Measurements from ENCODE around the gene BAIAP2L1.

The BAIAP2L1 gene

GRCh38 chr7:98289333-98289875, 111.5 kb downstream of the BAIAP2L1 start:
- DNase-seq: no peak

GRCh38 chr7:98288064-98288823, 112.6 kb downstream of the BAIAP2L1 start:
- no peak for DNase-seq

- DNase-seq: no peak
Observed at GRCh38 chr7:98287486-98287959, 113.4 kb downstream of the BAIAP2L1 start.

- DNase-seq: no peak
Observed at GRCh38 chr7:98286701-98287485, 114.0 kb downstream of the BAIAP2L1 start.

- no peak for DNase-seq
Observed at GRCh38 chr7:98286093-98286539, 114.8 kb downstream of the BAIAP2L1 start.

GRCh38 chr7:98285157-98286092, 115.5 kb downstream of the BAIAP2L1 start:
- no peak for DNase-seq

- DNase-seq: no peak
Observed at GRCh38 chr7:98284335-98285036, 116.4 kb downstream of the BAIAP2L1 start.

GRCh38 chr7:98283887-98284222, 117.0 kb downstream of the BAIAP2L1 start:
- DNase-seq: no peak

GRCh38 chr7:98283127-98283886, 117.6 kb downstream of the BAIAP2L1 start:
- no peak for DNase-seq

- no peak for DNase-seq
Observed at GRCh38 chr7:98282703-98283102, 118.2 kb downstream of the BAIAP2L1 start.

- peak; percentile 52 for DNase-seq
Observed at GRCh38 chr7:98281757-98282606, 118.9 kb downstream of the BAIAP2L1 start.

- DNase-seq: peak; percentile 98
Observed at GRCh38 chr7:98280791-98281756, 119.8 kb downstream of the BAIAP2L1 start, which contains the start of gene BRI3. Gene BRI3, plus strand, starts transcription at chr7:98281686. Its CDS starts 110 bp downstream, at chr7:98281796.

GRCh38 chr7:98280296-98280695, 120.6 kb downstream of the BAIAP2L1 start:
- DNase-seq: no peak

- DNase-seq: no peak
Observed at GRCh38 chr7:98278936-98279335, 122.0 kb downstream of the BAIAP2L1 start.

GRCh38 chr7:98278408-98278807, 122.5 kb downstream of the BAIAP2L1 start:
- no peak for DNase-seq

- DNase-seq: no peak
Observed at GRCh38 chr7:98276241-98276761, 124.6 kb downstream of the BAIAP2L1 start.

- DNase-seq: no peak
Observed at GRCh38 chr7:98267303-98267702, 133.6 kb downstream of the BAIAP2L1 start.

GRCh38 chr7:98266840-98267239, 134.1 kb downstream of the BAIAP2L1 start:
- no peak for DNase-seq

Measured in CD4-positive, alpha-beta T cell treated with Interleukin-6 for 4 hours (primary cell).